Panc1 (cell line): ENCODE data around the gene CABP4. TPM values are rescaled to one million over a fixed set of nuclear protein-coding genes. Genes with fewer than 3 reads are reported as not detected.

Source experiments
- ATAC-seq: fragments of 200-7000 bp; cut with Tn5 transposase; 2 replicates; pipeline ENCODE4 v1.9.1; 2020; ENCODE audit warnings: mild to moderate bottlenecking, moderate library complexity
- BruUV-seq: library from RNA; stranded (reverse); fragments of 400-500 nt; replicated peaks from 2 replicates; lab custom pipeline; 2021; lab: Mats Ljungman, UMichigan
- CTCF ChIA-PET: fragments of 300-600 bp; sonication (Branson Sonifier 250); formaldehyde crosslinking; loops from one replicate; lab custom pipeline; 2022; ENCODE audit warnings: antibody characterized with exemption; lab: Charles Lee
- POLR2A ChIA-PET: fragments of 300-600 bp; sonication (Branson Sonifier 250); formaldehyde crosslinking; loops from one replicate; lab custom pipeline; 2022; ENCODE audit warnings: antibody characterized with exemption; lab: Charles Lee
- DNase-seq: peaks from one replicate; pipeline ENCODE4 v3.0.0-alpha.2; 2010; ENCODE audit warnings: low read depth, low spot score
- H3K27ac ChIP-seq: 2 replicates; pipeline ENCODE4 v1.5.1; 2011; ENCODE audit warnings: mild to moderate bottlenecking, low read length, inconsistent platforms
- H3K27me3 ChIP-seq: fragments of 200-500 bp; sonication (Bioruptor generic); 2 replicates; pipeline ENCODE4 v1.6.0; 2014; ENCODE audit warnings: low read length, inconsistent platforms; ENCODE audit not compliant: control insufficient read depth, insufficient read depth
- H3K36me3 ChIP-seq: fragments of 200-500 bp; sonication (Bioruptor generic); 2 replicates; pipeline ENCODE4 v1.5.1; 2014; ENCODE audit warnings: inconsistent platforms, mild to moderate bottlenecking, low read length, moderate library complexity; ENCODE audit not compliant: control insufficient read depth, insufficient read depth
- H3K4me1 ChIP-seq: 2 replicates; pipeline ENCODE4 v1.5.1; 2011; ENCODE audit warnings: inconsistent platforms, mild to moderate bottlenecking, low read length, moderate library complexity; ENCODE audit not compliant: control insufficient read depth, insufficient read depth
- H3K4me3 ChIP-seq, 2 experiments: 2 replicates each; pipeline ENCODE4 v1.5.1; 2011 to 2012; ENCODE audit warnings: low read depth in 2 of 2, low read length in 2 of 2, mild to moderate bottlenecking in 2 of 2, inconsistent platforms in 1 of 2, moderate library complexity in 1 of 2
- H3K9me3 ChIP-seq: fragments of 200-500 bp; sonication (Bioruptor generic); 2 replicates; pipeline ENCODE4 v1.5.1; 2014; ENCODE audit warnings: low read depth, mild to moderate bottlenecking, inconsistent platforms, low read length, moderate library complexity; ENCODE audit not compliant: control insufficient read depth, insufficient read depth
- CTCF ChIP-seq: fragments of 450-650 bp; IDR thresholded peaks from 2 replicates; pipeline ENCODE4 v1.5.1; 2017; ENCODE audit warnings: mild to moderate bottlenecking
- POLR2AphosphoS5 ChIP-seq: IDR thresholded peaks from 2 replicates; pipeline ENCODE4 v1.6.1; 2012; ENCODE audit warnings: mild to moderate bottlenecking, low read depth, low read length, moderate library complexity
- SIN3A ChIP-seq: IDR thresholded peaks from 2 replicates; pipeline ENCODE4 v1.6.1; 2012; ENCODE audit warnings: low read depth, mild to moderate bottlenecking, low read length, moderate library complexity, borderline replicate concordance; ENCODE audit not compliant: insufficient read depth
- TCF7L2 ChIP-seq: IDR thresholded peaks from 2 replicates; pipeline ENCODE4 v1.6.1; 2011; ENCODE audit warnings: mild to moderate bottlenecking, low read depth, low read length, inconsistent platforms
- in situ Hi-C: cut with HindIII; loops from 2 replicates; pipeline ENCODE4 v1.10.0; 2016; ENCODE audit warnings: low sequenced_read_pairs, low pct_unique_long_range_greater_than_20kb
- intact Hi-C: fragments of 100-400 bp; cut with micrococcal nuclease; formaldehyde crosslinking; loops from one replicate; pipeline ENCODE4 v1.10.0; 2022; ENCODE audit not compliant: unreplicated experiment
- total RNA-seq: library from RNA; stranded (reverse); gene quantifications from one replicate; pipeline ENCODE4 v1.2.1, GENCODE V29; 2021; ENCODE audit not compliant: unreplicated experiment
- TF ChIP-seq, protein P1 (sequence below), 2 experiments: IDR thresholded peaks; 2 replicates each; pipeline ENCODE4 v1.6.1; 2011 to 2012; ENCODE audit warnings: low read depth in 2 of 2, control low read depth in 1 of 2, low read length in 1 of 2, mild to moderate bottlenecking in 1 of 2, moderate library complexity in 1 of 2; ENCODE audit not compliant: insufficient read depth in 1 of 2

CABP4 gene
- total RNA-seq, 1 experiment from 2014 or later, result not detected

- H3K4me3 ChIP-seq, result no peak overlapping the region
- TSS peak; percentile 31 for BruUV-seq
- no peaks in the 10 kb centered on the region for H3K9me3 ChIP-seq
- in situ Hi-C loops, result no loop called here
- TF ChIP-seq SIN3A (no peak), POLR2AphosphoS5 (no peak), CTCF (no peak), TCF7L2 (no peak)
- TF ChIP-seq, protein P1, sequence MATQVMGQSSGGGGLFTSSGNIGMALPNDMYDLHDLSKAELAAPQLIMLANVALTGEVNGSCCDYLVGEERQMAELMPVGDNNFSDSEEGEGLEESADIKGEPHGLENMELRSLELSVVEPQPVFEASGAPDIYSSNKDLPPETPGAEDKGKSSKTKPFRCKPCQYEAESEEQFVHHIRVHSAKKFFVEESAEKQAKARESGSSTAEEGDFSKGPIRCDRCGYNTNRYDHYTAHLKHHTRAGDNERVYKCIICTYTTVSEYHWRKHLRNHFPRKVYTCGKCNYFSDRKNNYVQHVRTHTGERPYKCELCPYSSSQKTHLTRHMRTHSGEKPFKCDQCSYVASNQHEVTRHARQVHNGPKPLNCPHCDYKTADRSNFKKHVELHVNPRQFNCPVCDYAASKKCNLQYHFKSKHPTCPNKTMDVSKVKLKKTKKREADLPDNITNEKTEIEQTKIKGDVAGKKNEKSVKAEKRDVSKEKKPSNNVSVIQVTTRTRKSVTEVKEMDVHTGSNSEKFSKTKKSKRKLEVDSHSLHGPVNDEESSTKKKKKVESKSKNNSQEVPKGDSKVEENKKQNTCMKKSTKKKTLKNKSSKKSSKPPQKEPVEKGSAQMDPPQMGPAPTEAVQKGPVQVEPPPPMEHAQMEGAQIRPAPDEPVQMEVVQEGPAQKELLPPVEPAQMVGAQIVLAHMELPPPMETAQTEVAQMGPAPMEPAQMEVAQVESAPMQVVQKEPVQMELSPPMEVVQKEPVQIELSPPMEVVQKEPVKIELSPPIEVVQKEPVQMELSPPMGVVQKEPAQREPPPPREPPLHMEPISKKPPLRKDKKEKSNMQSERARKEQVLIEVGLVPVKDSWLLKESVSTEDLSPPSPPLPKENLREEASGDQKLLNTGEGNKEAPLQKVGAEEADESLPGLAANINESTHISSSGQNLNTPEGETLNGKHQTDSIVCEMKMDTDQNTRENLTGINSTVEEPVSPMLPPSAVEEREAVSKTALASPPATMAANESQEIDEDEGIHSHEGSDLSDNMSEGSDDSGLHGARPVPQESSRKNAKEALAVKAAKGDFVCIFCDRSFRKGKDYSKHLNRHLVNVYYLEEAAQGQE (IDR thresholded peaks at IDR 0.05; ENCODE audit: insufficient read depth in 1 of 2, low read depth in 2 of 2, low read length in 1 of 2), result no peak
- ChIA-PET CTCF (interaction anchor here (0.6 kb wide), 1 partner anchor 59 kb away, joined by 3 read pairs; no protein-coding TSS in a partner anchor), POLR2A (interaction anchor here (1.9 kb wide), 1 partner anchor 15 kb away, joined by 6 read pairs; the partner anchor contains the start of gene PPP1CA)
- DNase-seq, result no peak
- intact Hi-C loops, result no loop called here
- ATAC-seq, result no peak
- H3K27me3 ChIP-seq, result no peaks in the 10 kb centered on the region
- H3K4me1 ChIP-seq, result peaks cover 56% of the 10 kb centered on the region
- H3K27ac ChIP-seq, result peak overlapping the region; percentile 54; the same call in 1 of the 2 replicates
- no peaks in the 10 kb centered on the region for H3K36me3 ChIP-seq
Measured at GRCh38 chr11:67416416-67417335, 38.5 kb upstream of the CABP4 start.

DNA sequence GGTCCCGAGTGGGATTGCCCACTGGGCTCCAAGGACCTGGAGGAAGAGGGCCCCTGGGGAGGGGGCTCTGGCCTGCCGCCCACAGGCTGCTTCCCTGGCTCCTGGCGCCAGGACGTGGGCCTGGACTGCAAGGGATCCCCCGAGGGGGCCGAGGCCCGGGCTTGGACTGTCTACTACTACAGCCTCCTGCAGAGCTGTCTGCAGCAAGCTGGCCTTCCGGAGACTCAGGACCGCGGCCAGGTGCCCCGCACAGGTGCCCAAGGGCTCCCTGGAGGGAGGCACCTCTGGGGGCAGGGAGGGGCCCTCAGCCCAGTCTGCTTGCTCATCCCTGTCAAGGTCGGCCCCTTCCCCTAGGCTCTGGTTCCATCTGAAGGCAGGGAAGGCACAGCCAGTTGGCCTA lies 37.7 kb upstream of the CABP4 start:
- H3K27ac ChIP-seq, result peak overlapping the region; percentile 44; the same call in 1 of the 2 replicates
- DNase-seq, result no peak
- TF ChIP-seq POLR2AphosphoS5 (no peak), CTCF (no peak), SIN3A (no peak), TCF7L2 (no peak)
- TF ChIP-seq, protein P1 (IDR thresholded peaks at IDR 0.05; ENCODE audit: insufficient read depth in 1 of 2, low read depth in 2 of 2, low read length in 1 of 2), result no peak
- BruUV-seq, result no TSS peak
- H3K27me3 ChIP-seq, result no peaks in the 10 kb centered on the region
- POLR2A ChIA-PET, result interaction anchor here (1.9 kb wide), 1 partner anchor 16 kb away, joined by 6 read pairs; the partner anchor contains the start of gene PPP1CA
- H3K9me3 ChIP-seq, result no peaks in the 10 kb centered on the region
- H3K36me3 ChIP-seq, result no peaks in the 10 kb centered on the region
- no peak for ATAC-seq
- intact Hi-C loops (no loop called here), in situ Hi-C loops (no loop called here)
- CTCF ChIA-PET, result interaction anchor here (0.6 kb wide), 1 partner anchor 60 kb away, joined by 3 read pairs; no protein-coding TSS in a partner anchor
- H3K4me3 ChIP-seq, result no peak overlapping the region
- peaks cover 56% of the 10 kb centered on the region for H3K4me1 ChIP-seq
